ENCODE data around the gene KRTAP5-11. TPM values are rescaled to one million over a fixed set of nuclear protein-coding genes. Genes with fewer than 3 reads are reported as not detected.
"Not testable (repeated sequence)": the region's sequence is repeated elsewhere in the genome, so short reads cannot be mapped to it uniquely, and the experiment has no call there.

The KRTAP5-11 gene
- total and polyA plus RNA-seq, 2 of the 4 experiments (the other 2 are of a cell fraction): not detected

- H3K9me3 ChIP-seq (ENCODE audit: control insufficient read depth, insufficient read depth, low read length); H4K8ac ChIP-seq (ENCODE audit: low read depth in 2 of 2, low read length in 2 of 2); H4K20me1 ChIP-seq (ENCODE audit: insufficient read depth, low read length); H3K79me1 ChIP-seq (ENCODE audit: low read depth in 1 of 2, low read length in 2 of 2); H3K27me3 ChIP-seq (ENCODE audit: control insufficient read depth, insufficient read depth, low read length); POLR2A ChIA-PET (ENCODE audit: unreplicated experiment); intact Hi-C loops (cut with micrococcal nuclease); ATAC-seq (ENCODE audit: low read depth); H3K18ac ChIP-seq (ENCODE audit: low read depth, low read length); H3K27ac ChIP-seq (ENCODE audit: insufficient read depth, low read length); H3K4me3 ChIP-seq (ENCODE audit: insufficient read depth, low read depth, low read length); BruUV-seq (replicated peaks); H3K9me1 ChIP-seq (ENCODE audit: insufficient read depth, low read length); H2BK20ac ChIP-seq (ENCODE audit: low read depth, low read length); in situ Hi-C loops (cut with MboI; ENCODE audit: low sequenced_read_pairs); H3K56ac ChIP-seq (ENCODE audit: extremely low read depth, insufficient read depth, low read length); dilution Hi-C loops (cut with HindIII; ENCODE audit: low sequenced_read_pairs, unreplicated experiment); H2BK120ac ChIP-seq (ENCODE audit: low read depth, low read length); H3K23ac ChIP-seq (ENCODE audit: low read depth, low read length); H2BK15ac ChIP-seq (ENCODE audit: low read depth, low read length); H2AFZ ChIP-seq (replicated peaks; ENCODE audit: low read length, poor library complexity); H3K14ac ChIP-seq (replicated peaks; ENCODE audit: low read depth, low read length); H3K36me3 ChIP-seq (ENCODE audit: control insufficient read depth, insufficient read depth, low read length); H3K4ac ChIP-seq (ENCODE audit: low read depth, low read length); H3K4me1 ChIP-seq (ENCODE audit: control insufficient read depth, insufficient read depth, low read length); H2AK5ac ChIP-seq (ENCODE audit: low read depth, low read length); H2BK5ac ChIP-seq (ENCODE audit: low read depth, low read length, poor library complexity, severe bottlenecking); H4K91ac ChIP-seq (ENCODE audit: insufficient read depth, low read depth, low read length); H3K9ac ChIP-seq (ENCODE audit: low read depth, low read length); DNase-seq; H3K4me2 ChIP-seq (ENCODE audit: low read depth, low read length); H4K5ac ChIP-seq (ENCODE audit: low read depth, low read length); H2AK9ac ChIP-seq (replicated peaks; ENCODE audit: low read depth, low read length, poor library complexity): not testable (repeated sequence)
- CTCF ChIA-PET: interaction anchor here (1.4 kb wide), 1 partner anchor 9 kb away, joined by 4 read pairs; no protein-coding TSS in a partner anchor
- WGBS, 2 experiments (ENCODE audit: extremely low coverage in 2 of 2, insufficient read length in 1 of 2): 71% methylated on average over 1 of the region's 11 CpGs; no CpG with 5 or more reads in 1 of the 2 experiments
Measured at GRCh38 chr11:71588822-71589545, 6.3 kb upstream of the KRTAP5-11 start.

- DNase-seq; H4K91ac ChIP-seq (ENCODE audit: insufficient read depth, low read depth, low read length); H3K9ac ChIP-seq (ENCODE audit: low read depth, low read length); in situ Hi-C loops (cut with MboI; ENCODE audit: low sequenced_read_pairs); intact Hi-C loops (cut with micrococcal nuclease); H3K4ac ChIP-seq (ENCODE audit: low read depth, low read length); H3K27ac ChIP-seq (ENCODE audit: insufficient read depth, low read length); H4K20me1 ChIP-seq (ENCODE audit: insufficient read depth, low read length); H3K79me1 ChIP-seq (ENCODE audit: low read depth in 1 of 2, low read length in 2 of 2); H2AFZ ChIP-seq (replicated peaks; ENCODE audit: low read length, poor library complexity); H4K8ac ChIP-seq (ENCODE audit: low read depth in 2 of 2, low read length in 2 of 2); H3K18ac ChIP-seq (ENCODE audit: low read depth, low read length); H2BK15ac ChIP-seq (ENCODE audit: low read depth, low read length); ATAC-seq (ENCODE audit: low read depth); H3K27me3 ChIP-seq (ENCODE audit: control insufficient read depth, insufficient read depth, low read length); POLR2A ChIA-PET (ENCODE audit: unreplicated experiment); H2BK5ac ChIP-seq (ENCODE audit: low read depth, low read length, poor library complexity, severe bottlenecking); H3K56ac ChIP-seq (ENCODE audit: extremely low read depth, insufficient read depth, low read length); H3K23ac ChIP-seq (ENCODE audit: low read depth, low read length); dilution Hi-C loops (cut with HindIII; ENCODE audit: low sequenced_read_pairs, unreplicated experiment); H2BK120ac ChIP-seq (ENCODE audit: low read depth, low read length); H2AK5ac ChIP-seq (ENCODE audit: low read depth, low read length); H4K5ac ChIP-seq (ENCODE audit: low read depth, low read length); BruUV-seq (replicated peaks); H3K9me3 ChIP-seq (ENCODE audit: control insufficient read depth, insufficient read depth, low read length); H3K4me2 ChIP-seq (ENCODE audit: low read depth, low read length); H3K4me1 ChIP-seq (ENCODE audit: control insufficient read depth, insufficient read depth, low read length); H3K9me1 ChIP-seq (ENCODE audit: insufficient read depth, low read length); H3K4me3 ChIP-seq (ENCODE audit: insufficient read depth, low read depth, low read length); H3K36me3 ChIP-seq (ENCODE audit: control insufficient read depth, insufficient read depth, low read length); H3K14ac ChIP-seq (replicated peaks; ENCODE audit: low read depth, low read length); H2BK20ac ChIP-seq (ENCODE audit: low read depth, low read length); H2AK9ac ChIP-seq (replicated peaks; ENCODE audit: low read depth, low read length, poor library complexity): not testable (repeated sequence)
- CTCF ChIA-PET: interaction anchor here (1.4 kb wide), 1 partner anchor 8 kb away, joined by 4 read pairs; no protein-coding TSS in a partner anchor
- no CpG with 5 or more reads among the region's 4 CpGs for WGBS, 2 experiments (ENCODE audit: extremely low coverage in 2 of 2, insufficient read length in 1 of 2)
Measured at GRCh38 chr11:71588314-71588713, 5.6 kb upstream of the KRTAP5-11 start.

Data from IMR-90 (cell line).